ENCODE data around the gene DNAI1. TPM values are rescaled to one million over a fixed set of nuclear protein-coding genes. Genes with fewer than 3 reads are reported as not detected.

Gene DNAI1
- total RNA-seq, 1 donor from 2014 or later = 1.5 TPM

DNA sequence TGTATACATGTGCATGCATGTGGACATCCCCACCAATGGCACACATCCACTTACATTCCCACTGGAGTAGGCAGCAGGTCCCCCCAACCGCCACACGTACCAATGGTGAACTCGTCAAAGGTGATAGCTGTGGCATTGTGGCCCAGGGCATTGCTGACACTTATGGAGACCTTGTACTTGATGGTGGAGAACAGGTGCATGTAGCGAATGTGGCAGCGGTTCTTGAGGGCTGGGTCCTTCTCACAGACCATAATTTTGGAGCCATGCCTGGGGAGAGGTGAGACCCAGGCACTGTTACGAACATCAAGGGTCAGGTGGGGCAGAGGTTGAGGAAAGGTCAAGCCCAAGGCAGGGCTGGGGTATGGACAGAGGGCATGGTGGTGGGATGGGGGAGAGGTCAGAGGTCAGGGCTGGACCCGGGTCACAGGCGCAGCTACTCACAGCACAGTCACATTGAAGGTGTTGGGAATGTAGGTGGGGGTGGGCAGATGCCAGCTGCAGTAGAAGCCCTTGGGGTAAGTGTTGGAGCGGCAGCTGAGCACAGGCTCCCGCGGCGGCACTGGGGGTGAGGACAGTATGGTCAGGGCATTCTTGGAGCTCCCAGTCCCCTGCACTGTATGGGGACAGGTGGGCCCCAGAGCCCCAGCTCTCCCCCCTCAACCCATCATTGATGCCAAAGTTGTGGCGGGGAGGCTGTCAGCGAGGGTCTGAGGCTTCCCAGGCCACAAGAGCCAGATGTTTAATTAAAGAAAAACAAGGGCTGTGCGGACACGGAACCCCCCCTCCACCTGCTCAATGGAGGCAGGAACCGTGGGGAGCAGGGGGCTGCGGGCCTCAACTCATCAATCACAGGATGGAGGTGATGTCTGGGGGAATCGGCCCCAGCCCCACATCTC, 99.1 kb downstream of the DNAI1 start:
- H3K36me3 Mint-ChIP-seq (ENCODE audit: low read depth) = peaks cover 11% of the 10 kb centered on the region
- peak overlapping the region; percentile 27 for H3K27ac Mint-ChIP-seq (ENCODE audit: unreplicated experiment)
- TF ChIP-seq, protein P1, sequence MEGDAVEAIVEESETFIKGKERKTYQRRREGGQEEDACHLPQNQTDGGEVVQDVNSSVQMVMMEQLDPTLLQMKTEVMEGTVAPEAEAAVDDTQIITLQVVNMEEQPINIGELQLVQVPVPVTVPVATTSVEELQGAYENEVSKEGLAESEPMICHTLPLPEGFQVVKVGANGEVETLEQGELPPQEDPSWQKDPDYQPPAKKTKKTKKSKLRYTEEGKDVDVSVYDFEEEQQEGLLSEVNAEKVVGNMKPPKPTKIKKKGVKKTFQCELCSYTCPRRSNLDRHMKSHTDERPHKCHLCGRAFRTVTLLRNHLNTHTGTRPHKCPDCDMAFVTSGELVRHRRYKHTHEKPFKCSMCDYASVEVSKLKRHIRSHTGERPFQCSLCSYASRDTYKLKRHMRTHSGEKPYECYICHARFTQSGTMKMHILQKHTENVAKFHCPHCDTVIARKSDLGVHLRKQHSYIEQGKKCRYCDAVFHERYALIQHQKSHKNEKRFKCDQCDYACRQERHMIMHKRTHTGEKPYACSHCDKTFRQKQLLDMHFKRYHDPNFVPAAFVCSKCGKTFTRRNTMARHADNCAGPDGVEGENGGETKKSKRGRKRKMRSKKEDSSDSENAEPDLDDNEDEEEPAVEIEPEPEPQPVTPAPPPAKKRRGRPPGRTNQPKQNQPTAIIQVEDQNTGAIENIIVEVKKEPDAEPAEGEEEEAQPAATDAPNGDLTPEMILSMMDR (conservative IDR thresholded peaks at IDR 0.05) = no peak
- H3K27me3 Mint-ChIP-seq (ENCODE audit: low read depth) = no peaks in the 10 kb centered on the region
- H3K4me3 Mint-ChIP-seq = peak overlapping the region; percentile 51
- DNase-seq (ENCODE audit: low read depth, low spot score) = no peak
- H3K9me3 Mint-ChIP-seq = peaks cover under 1% of the 10 kb centered on the region
- peaks cover 57% of the 10 kb centered on the region for H3K4me1 Mint-ChIP-seq

DNA sequence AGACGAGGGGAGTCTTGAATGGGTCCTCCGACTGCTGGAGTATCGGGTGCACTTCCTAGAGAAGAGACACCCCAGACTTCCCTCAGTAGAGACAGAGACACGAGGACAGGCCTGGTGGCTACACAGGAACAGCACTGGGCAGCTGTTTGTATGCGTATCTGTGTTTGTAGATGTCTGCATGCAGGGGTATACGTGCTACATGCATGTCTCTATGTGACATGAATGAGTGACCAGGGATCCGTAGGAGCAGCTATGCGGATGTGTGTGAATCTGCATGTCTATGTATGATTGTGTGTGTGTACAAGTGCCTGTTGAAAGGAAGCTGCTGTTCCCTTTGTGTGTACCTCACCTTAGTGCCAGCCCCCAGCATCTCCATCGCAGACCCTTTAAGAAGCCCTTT, 99.8 kb downstream of the DNAI1 start:
- no peak for DNase-seq (ENCODE audit: low read depth, low spot score)
- Mint-ChIP-seq H3K4me3 (peak overlapping the region; percentile 54), H3K36me3 (ENCODE audit: low read depth) (peaks cover 18% of the 10 kb centered on the region), H3K9me3 (peaks cover 4% of the 10 kb centered on the region), H3K27me3 (ENCODE audit: low read depth) (no peaks in the 10 kb centered on the region), H3K27ac (ENCODE audit: unreplicated experiment) (no peak overlapping the region), H3K4me1 (peaks cover 58% of the 10 kb centered on the region)
- TF ChIP-seq, protein P1 (conservative IDR thresholded peaks at IDR 0.05) = no peak

DNA sequence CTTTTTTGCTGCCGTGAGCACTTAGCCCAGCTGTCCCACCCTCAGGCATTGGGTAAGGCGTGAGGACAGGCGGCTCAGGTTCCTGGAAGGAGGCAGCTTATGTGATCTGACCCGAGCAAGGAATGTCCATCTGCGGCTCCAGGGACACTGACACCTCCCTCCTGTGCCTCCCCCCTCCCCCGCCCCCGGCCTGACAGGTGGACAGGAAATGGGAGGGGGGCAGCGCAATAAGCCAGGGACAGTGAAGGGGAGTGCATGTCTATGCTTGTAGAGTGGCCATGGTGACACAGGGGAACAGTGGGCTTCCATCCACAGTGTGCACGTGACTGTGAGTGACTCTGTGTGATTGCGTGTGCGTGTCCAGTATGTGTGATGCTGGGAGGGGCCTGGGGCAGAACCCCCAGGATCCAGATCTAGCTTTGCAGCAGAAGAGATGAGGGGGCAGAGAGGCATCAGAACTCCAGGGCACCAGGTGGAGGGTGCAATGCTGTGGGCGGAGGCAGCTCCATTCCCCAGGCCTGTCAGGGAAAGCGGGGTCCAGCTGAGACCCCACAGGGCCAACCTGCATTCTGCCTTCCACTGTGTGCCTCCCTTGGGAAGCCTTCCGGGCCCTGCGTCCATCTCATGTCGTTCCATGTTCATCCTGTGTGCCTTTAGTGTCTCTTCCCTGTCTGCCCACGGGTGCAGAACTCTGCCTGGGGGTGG, 100.5 kb downstream of the DNAI1 start:
- Mint-ChIP-seq H3K9me3 (peaks cover 4% of the 10 kb centered on the region), H3K4me1 (peaks cover 63% of the 10 kb centered on the region)
- DNase-seq (ENCODE audit: low read depth, low spot score) = no peak

DNA sequence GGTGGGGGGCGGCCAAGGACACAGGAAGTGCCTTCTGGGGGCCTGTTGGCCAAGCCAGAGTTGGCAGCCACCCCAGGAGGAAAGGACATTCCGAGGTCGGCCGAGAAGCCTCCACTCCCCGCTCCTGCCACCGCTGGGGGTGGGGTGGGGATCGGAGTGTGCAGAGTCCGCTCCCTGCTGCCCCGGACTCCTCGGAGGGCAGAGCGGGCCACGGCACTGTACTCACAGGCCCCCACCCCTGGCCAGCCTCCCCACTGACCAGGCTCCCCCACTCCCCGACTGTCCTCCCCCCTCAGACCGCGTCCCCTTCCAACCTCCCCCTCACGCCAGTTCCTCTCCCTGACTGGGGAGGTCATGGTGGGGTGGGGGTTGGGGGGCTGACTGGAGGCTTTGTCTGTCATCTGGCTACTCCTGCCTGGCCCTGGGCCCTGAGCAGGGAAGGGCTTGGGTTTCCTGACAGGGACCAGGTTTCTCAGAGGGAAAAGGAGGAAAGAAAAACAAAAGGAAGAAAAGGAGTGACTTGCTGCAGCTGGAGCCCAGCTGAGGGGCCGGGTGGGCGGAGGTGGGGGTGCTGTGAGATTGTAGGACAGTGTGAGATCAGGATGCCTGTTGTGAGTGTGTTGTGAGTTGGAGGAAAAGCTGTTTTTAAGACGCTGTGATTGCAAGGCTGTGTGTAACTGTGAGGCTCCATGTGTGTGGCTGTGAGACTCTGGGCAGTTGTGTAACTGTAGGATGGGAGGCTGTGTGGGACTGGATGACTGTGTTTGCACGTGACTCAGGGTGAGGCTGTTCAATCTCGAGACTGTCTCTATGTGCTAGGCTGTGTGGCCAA, 101.2 kb downstream of the DNAI1 start:
- H3K36me3 Mint-ChIP-seq (ENCODE audit: low read depth) = peaks cover 26% of the 10 kb centered on the region
- peaks cover 4% of the 10 kb centered on the region for H3K9me3 Mint-ChIP-seq
- peak overlapping the region; percentile 17 for H3K4me3 Mint-ChIP-seq
- peak overlapping the region; percentile 39 for H3K27ac Mint-ChIP-seq (ENCODE audit: unreplicated experiment)
- peaks cover 65% of the 10 kb centered on the region for H3K4me1 Mint-ChIP-seq
- TF ChIP-seq, protein P1 (conservative IDR thresholded peaks at IDR 0.05) = no peak
- no peak for DNase-seq (ENCODE audit: low read depth, low spot score)
- H3K27me3 Mint-ChIP-seq (ENCODE audit: low read depth) = no peaks in the 10 kb centered on the region

More for the DNA sequence above, 100.5 kb downstream of the DNAI1 start:
- Mint-ChIP-seq H3K4me3 (peak overlapping the region; percentile 54), H3K27me3 (ENCODE audit: low read depth) (no peaks in the 10 kb centered on the region), H3K36me3 (ENCODE audit: low read depth) (peaks cover 25% of the 10 kb centered on the region), H3K27ac (ENCODE audit: unreplicated experiment) (no peak overlapping the region)
- TF ChIP-seq, protein P1 (conservative IDR thresholded peaks at IDR 0.05) = no peak

DNA sequence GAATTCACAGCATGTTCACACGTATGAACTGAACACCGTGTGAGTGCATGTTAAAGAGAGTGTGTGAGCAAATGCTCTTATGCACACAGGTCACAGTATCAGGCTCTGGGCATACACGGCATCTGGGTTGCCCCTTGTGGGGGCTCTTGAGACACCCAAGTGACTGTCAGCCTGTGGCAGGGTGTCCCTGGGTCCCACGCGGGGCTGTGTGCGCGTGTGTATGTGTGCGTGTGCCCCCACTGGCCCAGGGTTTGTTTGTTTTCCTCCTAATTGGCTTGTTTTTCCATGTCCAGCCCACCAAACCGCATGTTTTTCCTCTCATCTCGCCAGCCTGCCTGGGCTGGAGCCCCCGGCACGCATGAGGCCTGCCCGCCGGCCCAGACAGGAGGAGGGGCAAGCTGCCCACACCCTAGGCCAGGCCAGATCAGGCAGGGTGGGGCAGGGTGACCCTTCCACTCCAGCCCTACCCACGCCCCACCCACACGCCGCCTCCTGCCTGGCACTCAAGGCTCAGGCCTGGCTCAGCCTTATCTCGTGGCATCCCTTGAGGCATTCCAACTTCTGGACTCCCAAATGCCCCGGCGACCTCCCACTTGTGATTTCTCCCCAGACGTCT, 102.1 kb downstream of the DNAI1 start:
- TF ChIP-seq, protein P1 (conservative IDR thresholded peaks at IDR 0.05) = no peak
- Mint-ChIP-seq H3K9me3 (peaks cover 4% of the 10 kb centered on the region), H3K36me3 (ENCODE audit: low read depth) (peaks cover 25% of the 10 kb centered on the region), H3K4me1 (peaks cover 60% of the 10 kb centered on the region), H3K27ac (ENCODE audit: unreplicated experiment) (peak overlapping the region; percentile 75), H3K27me3 (ENCODE audit: low read depth) (no peaks in the 10 kb centered on the region), H3K4me3 (no peak overlapping the region)
- DNase-seq (ENCODE audit: low read depth, low spot score) = no peak

Data from neural crest cell (in vitro differentiated cells).